Measurements from ENCODE around the gene PHLPP1. TPM values are rescaled to one million over a fixed set of nuclear protein-coding genes. Genes with fewer than 3 reads are reported as not detected.

The PHLPP1 gene
- total RNA-seq, 1 experiment from 2014 or later: 14.1 TPM

DNA sequence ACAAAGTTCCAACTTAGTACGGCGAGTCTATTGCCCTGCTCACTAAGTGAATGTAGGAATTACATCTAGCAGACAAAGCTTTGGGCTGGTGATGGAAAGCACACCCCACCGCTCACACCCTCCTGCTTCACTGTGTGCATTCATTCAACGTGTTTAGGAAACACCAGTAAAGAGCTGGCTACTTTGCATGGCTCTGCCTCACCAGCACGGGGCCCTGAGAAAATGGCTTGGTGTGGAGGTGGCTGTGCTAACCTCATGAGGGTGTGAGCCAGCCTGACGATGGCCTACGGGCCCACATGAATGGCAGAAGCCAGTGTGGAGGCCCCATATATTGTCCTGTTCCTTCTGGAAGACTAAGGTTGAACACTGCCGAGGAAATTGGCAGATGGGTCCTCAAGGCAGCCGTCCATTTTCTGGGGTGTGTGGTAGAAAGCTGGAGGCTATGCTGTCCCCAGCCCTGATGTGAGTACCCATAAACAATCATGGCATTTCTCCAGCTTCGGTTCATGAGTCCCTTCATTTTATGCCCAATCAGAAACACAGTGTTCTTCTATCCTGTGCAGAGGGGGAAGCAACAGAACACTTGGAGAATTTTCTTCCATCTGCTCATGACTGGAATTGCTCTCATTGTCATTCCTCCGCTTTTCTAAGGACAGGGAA lies 269.4 kb downstream of the PHLPP1 start:
- Histone ChIP-seq H3K36me3 (ENCODE audit: low read depth, low read length) (no peaks in the 10 kb centered on the region), H2AFZ (ENCODE audit: low read length) (no peak overlapping the region), H3K27ac (ENCODE audit: low read length) (no peak overlapping the region), H3K4me3 (ENCODE audit: low read length) (no peak overlapping the region), H3K9ac (ENCODE audit: low read length) (no peak overlapping the region), H3K79me2 (ENCODE audit: low read length) (no peaks in the 10 kb centered on the region), H3K4me1 (ENCODE audit: insufficient read depth, low read length) (peaks cover 5% of the 10 kb centered on the region), H3K9me2 (replicated peaks; ENCODE audit: low read length) (no peaks in the 10 kb centered on the region), H3F3A (ENCODE audit: low read length, unreplicated experiment) (no peaks in the 10 kb centered on the region), H3K9me3 (ENCODE audit: low read length) (no peaks in the 10 kb centered on the region), H3K27me3 (ENCODE audit: low read length) (no peaks in the 10 kb centered on the region), H4K20me1 (ENCODE audit: low read length) (no peaks in the 10 kb centered on the region), H3K4me2 (ENCODE audit: low read length) (no peak overlapping the region)
- no peak for ATAC-seq
- ChIA-PET POLR2A (ENCODE audit: unreplicated experiment) (no interaction called here), CTCF (no interaction called here)
- DNase-seq: no peak
- intact Hi-C loops (cut with micrococcal nuclease): no loop called here
- BruUV-seq (replicated peaks): no TSS peak
- TF ChIP-seq, protein P1, sequence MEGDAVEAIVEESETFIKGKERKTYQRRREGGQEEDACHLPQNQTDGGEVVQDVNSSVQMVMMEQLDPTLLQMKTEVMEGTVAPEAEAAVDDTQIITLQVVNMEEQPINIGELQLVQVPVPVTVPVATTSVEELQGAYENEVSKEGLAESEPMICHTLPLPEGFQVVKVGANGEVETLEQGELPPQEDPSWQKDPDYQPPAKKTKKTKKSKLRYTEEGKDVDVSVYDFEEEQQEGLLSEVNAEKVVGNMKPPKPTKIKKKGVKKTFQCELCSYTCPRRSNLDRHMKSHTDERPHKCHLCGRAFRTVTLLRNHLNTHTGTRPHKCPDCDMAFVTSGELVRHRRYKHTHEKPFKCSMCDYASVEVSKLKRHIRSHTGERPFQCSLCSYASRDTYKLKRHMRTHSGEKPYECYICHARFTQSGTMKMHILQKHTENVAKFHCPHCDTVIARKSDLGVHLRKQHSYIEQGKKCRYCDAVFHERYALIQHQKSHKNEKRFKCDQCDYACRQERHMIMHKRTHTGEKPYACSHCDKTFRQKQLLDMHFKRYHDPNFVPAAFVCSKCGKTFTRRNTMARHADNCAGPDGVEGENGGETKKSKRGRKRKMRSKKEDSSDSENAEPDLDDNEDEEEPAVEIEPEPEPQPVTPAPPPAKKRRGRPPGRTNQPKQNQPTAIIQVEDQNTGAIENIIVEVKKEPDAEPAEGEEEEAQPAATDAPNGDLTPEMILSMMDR (conservative IDR thresholded peaks at IDR 0.05; ENCODE audit: low read depth, low read length): no peak
- TF ChIP-seq EZH2 (IDR thresholded peaks at IDR 0.05; ENCODE audit: low read length, unreplicated experiment) (no peak), EZH2phosphoT487 (IDR thresholded peaks at IDR 0.05; ENCODE audit: borderline replicate concordance, low read length) (no peak)

DNA sequence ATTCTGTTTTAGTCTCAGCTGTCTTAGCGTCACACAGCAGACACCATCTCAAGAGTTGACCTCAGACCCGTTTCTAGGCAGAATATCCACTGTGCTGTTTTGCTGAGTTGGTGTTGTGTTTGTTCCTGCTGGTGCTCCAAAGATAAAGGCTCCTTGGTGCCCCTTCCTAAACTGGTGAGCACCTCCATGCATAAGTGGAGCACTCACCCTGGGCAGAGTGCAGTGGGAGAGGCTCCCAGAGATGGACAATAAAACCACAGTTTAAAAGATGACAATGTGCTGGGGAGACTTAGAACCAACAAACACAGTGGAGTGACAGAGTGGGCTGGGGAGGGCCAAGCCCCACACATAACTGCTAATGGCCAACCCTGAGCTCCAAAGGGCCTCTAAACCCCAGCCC lies 271.1 kb downstream of the PHLPP1 start:
- ChIA-PET CTCF (no interaction called here), POLR2A (ENCODE audit: unreplicated experiment) (no interaction called here)
- Histone ChIP-seq H3K4me1 (ENCODE audit: insufficient read depth, low read length) (no peaks in the 10 kb centered on the region), H3K36me3 (ENCODE audit: low read depth, low read length) (no peaks in the 10 kb centered on the region), H3K4me2 (ENCODE audit: low read length) (no peak overlapping the region), H3K79me2 (ENCODE audit: low read length) (no peaks in the 10 kb centered on the region), H3K9me2 (replicated peaks; ENCODE audit: low read length) (no peaks in the 10 kb centered on the region), H3F3A (ENCODE audit: low read length, unreplicated experiment) (no peaks in the 10 kb centered on the region), H2AFZ (ENCODE audit: low read length) (no peak overlapping the region), H3K9me3 (ENCODE audit: low read length) (no peaks in the 10 kb centered on the region), H3K27me3 (ENCODE audit: low read length) (no peaks in the 10 kb centered on the region), H3K9ac (ENCODE audit: low read length) (no peak overlapping the region), H3K4me3 (ENCODE audit: low read length) (no peak overlapping the region), H4K20me1 (ENCODE audit: low read length) (no peaks in the 10 kb centered on the region), H3K27ac (ENCODE audit: low read length) (no peak overlapping the region)
- DNase-seq (no peak), ATAC-seq (no peak)
- BruUV-seq (replicated peaks): no TSS peak
- TF ChIP-seq EZH2phosphoT487 (IDR thresholded peaks at IDR 0.05; ENCODE audit: borderline replicate concordance, low read length): no peak
- TF ChIP-seq EZH2 (IDR thresholded peaks at IDR 0.05; ENCODE audit: low read length, unreplicated experiment): no peak
- TF ChIP-seq, protein P1 (conservative IDR thresholded peaks at IDR 0.05; ENCODE audit: low read depth, low read length): no peak
- intact Hi-C loops (cut with micrococcal nuclease): no loop called here

DNA sequence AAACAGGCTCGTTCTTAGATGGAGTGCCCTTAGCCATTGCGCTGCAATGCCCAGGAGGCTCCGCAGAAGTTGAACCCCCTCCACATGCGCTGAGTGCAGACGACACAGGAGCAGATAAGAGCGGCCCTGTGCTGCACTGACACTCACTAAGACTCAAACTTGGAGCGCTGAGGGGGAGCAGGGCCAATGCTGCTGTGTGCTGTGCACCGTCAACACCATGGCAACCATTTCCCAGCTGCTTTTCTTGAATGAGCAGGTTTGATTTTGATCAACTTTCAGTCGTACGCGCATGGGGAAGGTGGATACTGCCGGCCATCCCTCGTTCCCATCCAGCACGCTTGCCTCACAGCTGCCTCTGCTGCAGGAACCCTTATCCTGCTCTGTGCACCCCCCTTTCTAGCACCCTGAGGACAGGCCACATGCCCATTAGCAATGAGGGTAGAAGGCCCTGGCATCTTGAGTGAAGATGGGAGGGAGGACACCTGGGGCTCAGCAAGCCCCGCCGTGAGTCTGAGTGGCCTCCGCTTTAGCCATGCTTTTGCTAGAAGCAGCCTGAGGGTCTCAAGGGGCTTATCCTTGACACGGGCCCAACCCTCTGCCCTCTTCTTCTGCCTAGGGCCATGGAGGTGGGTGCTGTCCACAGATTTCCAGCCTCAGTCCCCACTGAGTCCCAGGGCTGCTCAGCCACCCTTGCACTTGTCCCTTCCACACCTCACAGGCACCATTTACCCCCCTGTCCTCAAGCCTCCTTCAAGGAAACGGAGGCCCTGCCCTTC lies 271.9 kb downstream of the PHLPP1 start:
- no peak overlapping the region for H3K4me3 ChIP-seq (ENCODE audit: low read length)
- no peaks in the 10 kb centered on the region for H4K20me1 ChIP-seq (ENCODE audit: low read length)
- ATAC-seq: no peak
- intact Hi-C loops (cut with micrococcal nuclease): no loop called here
- H3K4me2 ChIP-seq (ENCODE audit: low read length): no peak overlapping the region
- no peak overlapping the region for H2AFZ ChIP-seq (ENCODE audit: low read length)
- H3K79me2 ChIP-seq (ENCODE audit: low read length): no peaks in the 10 kb centered on the region
- no peak for DNase-seq
- ChIA-PET POLR2A (ENCODE audit: unreplicated experiment) (no interaction called here), CTCF (no interaction called here)
- H3K4me1 ChIP-seq (ENCODE audit: insufficient read depth, low read length): no peaks in the 10 kb centered on the region
- H3F3A ChIP-seq (ENCODE audit: low read length, unreplicated experiment): no peaks in the 10 kb centered on the region
- no TSS peak for BruUV-seq (replicated peaks)
- no peaks in the 10 kb centered on the region for H3K36me3 ChIP-seq (ENCODE audit: low read depth, low read length)
- H3K9me2 ChIP-seq (replicated peaks; ENCODE audit: low read length): no peaks in the 10 kb centered on the region
- H3K27me3 ChIP-seq (ENCODE audit: low read length): no peaks in the 10 kb centered on the region
- H3K9ac ChIP-seq (ENCODE audit: low read length): no peak overlapping the region
- no peaks in the 10 kb centered on the region for H3K9me3 ChIP-seq (ENCODE audit: low read length)
- TF ChIP-seq, protein P1 (conservative IDR thresholded peaks at IDR 0.05; ENCODE audit: low read depth, low read length): no peak
- TF ChIP-seq EZH2phosphoT487 (IDR thresholded peaks at IDR 0.05; ENCODE audit: borderline replicate concordance, low read length): no peak
- no peak overlapping the region for H3K27ac ChIP-seq (ENCODE audit: low read length)

Measured in PC-3 (cell line).